Subcutaneous abdominal adipose tissue (tissue), 5 donors: ENCODE data around the gene ADPRHL1.
"Not testable (repeated sequence)": the region's sequence is repeated elsewhere in the genome, so short reads cannot be mapped to it uniquely, and the experiment has no call there.

Source experiments
- H3K27ac ChIP-seq: one replicate; pipeline ENCODE4 v1.7.0; 2013; ENCODE audit warnings: low read depth, mild to moderate bottlenecking, inconsistent platforms, low read length, moderate library complexity
- H3K27me3 ChIP-seq, 5 donors: one replicate each; pipeline ENCODE4 v1.7.0; 2013; ENCODE audit warnings: low read length in 5 of 5, inconsistent platforms in 1 of 5; ENCODE audit not compliant: control insufficient read depth in 5 of 5, insufficient read depth in 4 of 5
- H3K36me3 ChIP-seq, 5 donors: one replicate each; pipeline ENCODE4 v1.7.0; 2013; ENCODE audit warnings: low read length in 5 of 5; ENCODE audit not compliant: control insufficient read depth in 5 of 5, insufficient read depth in 5 of 5
- H3K4me1 ChIP-seq, 5 donors: one replicate each; pipeline ENCODE4 v1.7.0; 2013; ENCODE audit warnings: low read length in 5 of 5, mild to moderate bottlenecking in 3 of 5, moderate library complexity in 1 of 5; ENCODE audit not compliant: control insufficient read depth in 5 of 5, insufficient read depth in 5 of 5
- H3K4me3 ChIP-seq, 5 donors: one replicate each; pipeline ENCODE4 v1.7.0; 2013; ENCODE audit warnings: low read length in 5 of 5, low read depth in 1 of 5
- H3K9ac ChIP-seq, 5 donors: one replicate each; pipeline ENCODE4 v1.7.0; 2013; ENCODE audit warnings: low read length in 5 of 5, mild to moderate bottlenecking in 4 of 5, moderate library complexity in 3 of 5
- H3K9me3 ChIP-seq, 5 donors: one replicate each; pipeline ENCODE4 v1.7.0; 2013; ENCODE audit warnings: low read length in 5 of 5; ENCODE audit not compliant: control insufficient read depth in 5 of 5
- donor health status: healthy.
- donor health status: healthy.
- donor health status: healthy.
- donor health status: healthy.
- donor health status: healthy.

ADPRHL1 gene

DNA sequence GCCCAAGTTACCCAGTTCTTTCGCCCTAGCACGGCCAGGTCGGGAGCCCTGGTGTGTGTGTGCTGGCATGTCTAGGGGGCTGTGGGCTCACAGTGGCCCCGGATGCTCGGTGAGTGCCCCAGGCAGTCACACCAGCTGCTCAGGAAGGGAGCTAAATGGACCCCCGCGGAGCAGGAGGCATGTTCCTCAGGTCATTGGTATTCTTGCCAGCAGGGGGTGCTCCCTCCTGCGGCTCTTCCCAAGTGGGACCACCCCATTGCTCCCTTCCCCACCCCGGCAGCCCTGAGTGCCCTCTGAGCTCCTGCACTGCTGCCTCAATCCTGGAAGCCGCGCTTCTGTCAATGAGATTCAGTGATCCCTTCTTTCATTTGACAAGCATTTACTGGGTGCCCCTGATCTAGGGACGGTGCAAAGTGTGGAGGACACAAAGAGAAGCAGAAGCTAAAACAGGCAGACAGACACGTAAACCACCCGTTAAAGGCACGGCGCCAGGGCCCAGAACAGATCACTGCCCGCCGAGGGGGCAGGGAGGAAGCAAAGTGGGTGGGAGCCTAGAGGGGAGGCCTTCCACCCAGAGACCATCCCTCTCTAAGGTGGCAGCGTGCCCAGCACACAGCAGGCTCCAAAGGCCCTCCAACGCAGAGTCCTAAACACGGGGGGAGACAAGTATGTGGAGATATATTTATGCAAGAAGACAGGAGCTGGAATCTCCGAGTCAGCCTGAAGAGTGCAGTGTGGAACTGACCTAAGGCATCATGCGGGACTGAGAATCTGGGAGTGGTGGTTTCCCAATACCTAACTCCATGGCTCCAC is 5.2 kb upstream of the ADPRHL1 start:
- H3K36me3 ChIP-seq: peaks cover 3 to 76% (median 55%) of the 10 kb centered on the region in 5 donors
- H3K9me3 ChIP-seq: no peaks in the 10 kb centered on the region
- H3K27me3 ChIP-seq: no peaks in the 10 kb centered on the region
- no peak overlapping the region for H3K4me3 ChIP-seq
- H3K27ac ChIP-seq: no peak overlapping the region
- no peak overlapping the region for H3K9ac ChIP-seq
- no peaks in the 10 kb centered on the region for H3K4me1 ChIP-seq

DNA sequence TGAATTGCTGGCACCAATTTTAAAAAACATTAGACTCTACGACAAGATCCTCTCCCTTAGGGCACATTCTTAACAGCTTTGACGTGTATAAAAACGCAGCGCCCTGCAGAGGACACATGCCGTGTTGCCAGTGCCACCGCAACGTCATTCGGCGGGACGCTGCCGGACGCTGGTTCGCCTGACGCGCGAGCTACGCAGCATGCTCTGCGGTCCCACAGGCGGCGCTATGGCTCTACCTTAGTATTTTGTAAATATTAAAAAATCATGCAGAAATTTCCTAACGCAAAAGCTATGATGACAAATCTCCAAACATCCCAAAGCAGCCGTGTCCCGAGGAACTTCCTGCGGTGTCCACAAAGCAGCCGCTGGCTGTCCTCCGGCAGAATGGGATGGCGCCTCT is 4.2 kb upstream of the ADPRHL1 start:
- peaks cover 3 to 81% (median 58%) of the 10 kb centered on the region in 5 donors for H3K36me3 ChIP-seq
- no peaks in the 10 kb centered on the region for H3K27me3 ChIP-seq

GRCh38 chr13:113456116-113456702 is 2.9 kb upstream of the ADPRHL1 start:
- no peak overlapping the region for H3K4me3 ChIP-seq
- no peaks in the 10 kb centered on the region for H3K9me3 ChIP-seq
- no peaks in the 10 kb centered on the region for H3K4me1 ChIP-seq
- no peaks in the 10 kb centered on the region for H3K27me3 ChIP-seq
- no peak overlapping the region for H3K9ac ChIP-seq
- peaks cover 0 to 75% (median 54%) of the 10 kb centered on the region in 5 donors for H3K36me3 ChIP-seq
- H3K27ac ChIP-seq: no peak overlapping the region

More for the DNA sequence above, 4.2 kb upstream of the ADPRHL1 start:
- no peak overlapping the region for H3K9ac ChIP-seq
- no peaks in the 10 kb centered on the region for H3K9me3 ChIP-seq
- H3K4me1 ChIP-seq: no peaks in the 10 kb centered on the region
- H3K27ac ChIP-seq: no peak overlapping the region
- no peak overlapping the region for H3K4me3 ChIP-seq

DNA sequence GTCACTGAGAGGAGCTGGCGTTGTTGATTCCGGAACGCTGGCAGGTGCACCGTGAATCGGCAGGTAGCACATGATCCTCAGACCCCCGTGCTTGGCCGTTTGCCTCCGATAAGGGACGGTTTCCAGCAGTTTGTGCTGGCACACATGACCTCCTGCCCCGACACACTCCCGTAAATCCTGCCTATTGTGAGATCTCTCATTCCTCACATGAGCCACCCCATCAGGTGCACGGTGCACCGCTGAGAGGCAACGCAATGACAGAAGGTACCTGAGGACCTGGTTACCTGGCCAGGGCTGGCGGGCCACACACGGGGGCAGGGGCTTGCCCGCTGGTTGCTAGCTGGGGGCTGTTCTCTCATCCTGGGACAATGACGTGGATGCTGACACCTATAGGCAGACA is 2.1 kb upstream of the ADPRHL1 start:
- Histone ChIP-seq H3K27me3 (no peaks in the 10 kb centered on the region), H3K9me3 (no peaks in the 10 kb centered on the region), H3K4me3 (no peak overlapping the region), H3K27ac (no peak overlapping the region), H3K9ac (no peak overlapping the region), H3K36me3 (peaks cover 0 to 68% (median 48%) of the 10 kb centered on the region in 5 donors), H3K4me1 (no peaks in the 10 kb centered on the region)

- Histone ChIP-seq H3K36me3 (peaks cover 0 to 63% (median 44%) of the 10 kb centered on the region in 5 donors), H3K4me3 (no peak overlapping the region), H3K27ac (no peak overlapping the region), H3K9ac (no peak overlapping the region), H3K27me3 (no peaks in the 10 kb centered on the region), H3K9me3 (no peaks in the 10 kb centered on the region), H3K4me1 (peaks cover 0 to 2% (median 2%) of the 10 kb centered on the region in 5 donors)
These were observed 1.6 kb upstream of the ADPRHL1 start for GRCh38 chr13:113454936-113455335.

GRCh38 chr13:113452466-113452865 is 822 bp downstream of the ADPRHL1 start:
- H3K9ac ChIP-seq: no peak overlapping the region
- peaks cover 2 to 16% (median 14%) of the 10 kb centered on the region in 5 donors for H3K4me1 ChIP-seq
- H3K36me3 ChIP-seq: peaks cover 0 to 39% (median 23%) of the 10 kb centered on the region in 5 donors
- no peaks in the 10 kb centered on the region for H3K27me3 ChIP-seq
- no peak overlapping the region for H3K4me3 ChIP-seq
- H3K9me3 ChIP-seq: no peaks in the 10 kb centered on the region
- no peak overlapping the region for H3K27ac ChIP-seq

GRCh38 chr13:113451951-113452421 is 1.3 kb downstream of the ADPRHL1 start:
- Histone ChIP-seq H3K9ac (peak overlapping the region in 1 of 5 donors; percentile 4), H3K27ac (no peak overlapping the region), H3K9me3 (no peaks in the 10 kb centered on the region)

GRCh38 chr13:113450861-113451620 is 2.2 kb downstream of the ADPRHL1 start:
- H3K27ac ChIP-seq, H3K27me3 ChIP-seq, H3K4me3 ChIP-seq, H3K9ac ChIP-seq, H3K9me3 ChIP-seq: not testable (repeated sequence)
- Histone ChIP-seq H3K36me3 (peaks cover 0 to 31% (median 13%) of the 10 kb centered on the region in 5 donors), H3K4me1 (peaks cover 2 to 16% (median 14%) of the 10 kb centered on the region in 5 donors)

More at GRCh38 chr13:113451951-113452421, 1.3 kb downstream of the ADPRHL1 start:
- H3K27me3 ChIP-seq: no peaks in the 10 kb centered on the region
- H3K36me3 ChIP-seq: peaks cover 0 to 39% (median 20%) of the 10 kb centered on the region in 5 donors
- peaks cover 2 to 16% (median 14%) of the 10 kb centered on the region in 5 donors for H3K4me1 ChIP-seq
- no peak overlapping the region for H3K4me3 ChIP-seq

DNA sequence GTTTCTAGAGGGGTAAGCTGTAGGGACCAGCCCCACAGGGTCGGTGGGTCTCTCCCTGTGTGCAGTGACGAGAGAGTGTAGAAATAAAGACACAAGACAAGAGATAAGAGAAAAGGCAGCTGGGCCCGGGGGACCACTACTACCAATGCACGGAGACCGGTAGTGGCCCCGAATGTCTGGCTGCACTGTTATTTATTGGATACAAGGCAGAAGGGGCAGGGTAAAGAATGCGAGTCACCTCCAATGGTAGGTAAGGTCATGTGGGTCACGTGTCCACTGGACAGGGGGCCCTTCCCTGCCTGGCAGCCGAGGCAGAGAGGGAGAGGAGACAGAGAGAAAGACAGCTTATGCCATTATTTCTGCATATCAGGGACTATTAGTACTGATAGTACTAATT is 2.9 kb downstream of the ADPRHL1 start:
- Histone ChIP-seq H3K36me3 (peaks cover 0 to 24% (median 7%) of the 10 kb centered on the region in 5 donors), H3K4me1 (peaks cover 2 to 16% (median 14%) of the 10 kb centered on the region in 5 donors)
- H3K27ac ChIP-seq, H3K9me3 ChIP-seq, H3K27me3 ChIP-seq, H3K9ac ChIP-seq, H3K4me3 ChIP-seq: not testable (repeated sequence)
